HG02938 (cell line): Measurements from ENCODE around the gene MYLIP.
A peak's percentile ranks its signal among the peaks of the same experiment; 100 is the strongest.

Experiments used
- ATAC-seq: cut with Tn5 transposase; IDR thresholded peaks from one replicate; pipeline ENCODE4 v1.9.1; 2021; ENCODE audit warnings: mild to moderate bottlenecking, moderate library complexity; ENCODE audit not compliant: unreplicated experiment

The MYLIP gene

DNA sequence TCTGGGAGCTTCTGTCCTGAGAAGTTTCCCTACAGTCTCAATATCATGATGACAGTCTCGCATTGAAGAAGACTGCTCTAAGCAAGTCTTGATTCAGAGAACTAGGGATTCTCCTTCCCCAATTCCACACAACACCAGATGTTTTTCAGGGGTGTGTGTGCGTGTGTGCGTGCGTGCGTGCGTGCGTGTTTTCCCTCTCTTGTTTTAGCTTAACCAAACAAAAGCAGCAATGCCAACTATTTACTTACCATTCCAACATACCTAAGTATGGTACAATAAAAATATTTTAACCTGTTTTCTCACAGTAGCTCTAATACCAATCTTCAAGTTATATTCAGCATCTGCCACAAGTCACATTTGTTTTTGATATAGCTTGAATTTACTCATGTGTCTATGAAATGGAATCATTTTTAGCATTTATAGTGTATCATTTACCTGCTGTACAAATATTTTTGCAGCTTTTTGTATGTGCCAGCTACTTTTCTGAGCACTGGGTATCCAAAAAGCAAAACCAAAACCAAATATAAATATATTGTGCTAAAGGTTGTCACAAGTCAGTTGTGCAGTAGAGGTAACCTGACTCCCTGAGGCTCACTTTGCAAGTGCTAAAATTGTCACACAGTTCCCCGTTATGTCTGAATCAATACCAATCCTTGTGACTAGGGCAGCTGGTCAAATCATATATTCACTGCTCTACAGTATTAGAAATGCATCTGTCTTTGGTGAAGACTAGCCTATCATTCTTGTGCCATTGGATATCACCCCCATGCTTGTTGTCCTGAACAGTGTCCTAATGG is 21.7 kb upstream of the MYLIP start:
- no peak for ATAC-seq

DNA sequence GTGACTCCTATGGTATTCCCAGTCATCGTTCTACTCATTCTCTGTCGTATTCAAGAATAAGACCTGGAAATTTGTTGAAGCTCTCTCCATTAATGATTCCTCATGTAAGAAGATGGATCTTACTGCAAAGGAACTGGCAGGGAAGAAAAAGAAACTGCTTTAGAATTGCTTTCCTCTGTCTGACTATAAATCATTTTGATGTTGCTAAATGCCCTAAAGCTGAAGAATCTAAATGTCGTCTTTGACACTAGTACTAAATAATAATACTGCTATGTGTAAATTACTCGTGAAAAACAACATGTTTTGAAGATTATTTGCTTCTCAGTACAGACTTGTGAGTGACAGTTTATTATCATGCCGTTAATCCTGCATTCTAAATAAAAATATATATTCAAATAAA is 20.5 kb upstream of the MYLIP start:
- ATAC-seq = no peak

DNA sequence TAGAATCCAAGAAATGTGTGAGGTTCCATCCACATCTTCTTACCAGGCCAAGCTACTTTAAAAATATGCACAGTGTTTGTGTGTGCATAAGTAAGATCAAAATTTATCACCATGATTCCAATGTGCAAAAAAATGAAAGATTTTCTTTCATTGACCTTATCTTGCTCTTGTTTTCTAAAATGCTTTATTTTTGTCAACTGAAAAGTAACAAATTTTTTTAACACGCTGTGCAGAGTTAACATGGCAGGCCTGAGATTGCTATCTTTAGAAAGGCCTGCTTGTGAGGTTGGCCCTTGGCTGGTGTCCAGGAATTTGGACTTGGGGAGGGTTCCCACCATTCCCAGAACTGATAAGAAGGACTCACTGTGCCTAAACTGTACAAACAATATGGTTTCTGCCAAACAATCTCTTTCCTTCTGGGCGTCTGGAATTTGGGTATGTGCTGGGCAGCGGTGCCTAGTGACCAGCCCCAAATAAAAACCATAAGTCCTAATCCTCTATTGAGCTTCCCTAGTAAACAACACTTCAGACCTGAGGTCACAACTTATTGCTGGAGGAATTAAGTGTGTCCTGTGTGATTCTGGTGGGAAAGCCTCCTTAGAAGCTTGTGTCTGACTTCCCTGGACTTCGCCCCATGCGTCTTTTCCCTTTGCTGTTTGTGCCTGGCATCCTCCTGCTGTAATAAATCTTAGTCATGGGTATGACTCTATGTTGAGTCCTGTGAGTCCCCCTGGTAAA is 19.8 kb upstream of the MYLIP start:
- no peak for ATAC-seq

DNA sequence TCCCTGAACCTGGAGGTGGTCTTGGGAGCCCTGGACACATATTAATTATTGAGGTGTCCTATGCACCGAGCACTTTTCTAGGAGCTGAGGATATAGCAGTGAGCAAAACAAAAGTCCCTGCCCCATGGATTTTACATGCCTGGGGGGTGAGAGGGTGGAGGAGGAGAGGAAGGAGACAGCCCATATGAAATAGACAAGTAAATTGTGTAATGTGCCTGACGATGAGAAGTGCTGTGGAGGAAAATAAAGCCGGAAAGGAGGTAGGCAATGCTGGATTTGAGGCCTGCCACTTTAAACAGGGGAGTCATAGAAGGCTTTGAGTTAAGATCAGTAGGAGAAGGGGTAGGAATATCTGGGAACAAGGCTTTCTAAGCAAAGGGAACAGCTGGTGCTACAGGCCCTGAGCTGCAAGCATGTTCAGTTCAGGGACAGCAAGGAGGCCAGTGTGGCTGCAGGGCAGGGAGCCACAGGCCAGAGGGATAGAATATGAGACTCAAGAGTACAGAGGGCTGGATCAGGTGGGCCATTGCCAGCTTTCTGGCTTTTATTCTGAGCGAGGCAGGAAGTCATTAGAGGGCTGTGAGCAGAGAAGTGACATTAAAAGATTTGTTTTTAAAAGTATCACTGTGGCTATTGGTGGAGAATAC is 19.1 kb upstream of the MYLIP start:
- no peak for ATAC-seq

DNA sequence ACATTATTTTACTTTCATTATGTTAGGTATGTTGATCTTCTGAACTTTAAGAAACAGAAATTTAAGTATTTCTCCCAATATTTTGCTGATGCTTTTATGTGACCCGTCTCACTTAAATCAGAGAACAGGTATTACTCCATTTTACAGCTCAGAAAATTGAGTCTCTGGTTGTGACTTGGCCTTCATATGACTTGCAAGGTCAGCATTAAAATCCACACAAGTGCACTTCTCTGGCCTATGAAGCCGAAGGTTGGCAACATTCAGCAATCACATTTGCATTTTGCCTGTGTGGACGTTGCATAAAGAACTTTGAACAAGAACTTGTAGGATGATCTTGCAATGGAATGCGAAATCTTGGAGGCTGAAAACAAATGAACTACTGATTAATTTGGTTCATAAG is 10.1 kb upstream of the MYLIP start:
- ATAC-seq = no peak

DNA sequence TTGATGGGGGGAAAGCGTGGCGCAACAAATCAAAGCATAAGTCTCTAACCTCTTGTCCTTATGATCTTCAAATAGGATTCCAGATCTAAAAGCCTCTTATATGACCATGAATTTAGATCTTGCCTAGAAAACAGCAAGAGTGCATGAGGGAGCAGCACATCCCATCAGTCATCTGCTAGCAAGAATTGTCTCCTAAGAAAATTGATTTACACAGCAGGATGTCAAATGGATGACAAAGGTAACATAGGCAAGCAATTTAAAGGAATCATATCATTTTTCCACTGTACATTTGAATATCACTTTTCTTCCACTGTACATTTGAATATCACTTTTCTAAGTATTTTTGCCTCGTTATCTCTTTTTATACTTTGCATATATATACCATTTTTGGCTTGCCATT is 7.5 kb upstream of the MYLIP start:
- ATAC-seq = no peak

DNA sequence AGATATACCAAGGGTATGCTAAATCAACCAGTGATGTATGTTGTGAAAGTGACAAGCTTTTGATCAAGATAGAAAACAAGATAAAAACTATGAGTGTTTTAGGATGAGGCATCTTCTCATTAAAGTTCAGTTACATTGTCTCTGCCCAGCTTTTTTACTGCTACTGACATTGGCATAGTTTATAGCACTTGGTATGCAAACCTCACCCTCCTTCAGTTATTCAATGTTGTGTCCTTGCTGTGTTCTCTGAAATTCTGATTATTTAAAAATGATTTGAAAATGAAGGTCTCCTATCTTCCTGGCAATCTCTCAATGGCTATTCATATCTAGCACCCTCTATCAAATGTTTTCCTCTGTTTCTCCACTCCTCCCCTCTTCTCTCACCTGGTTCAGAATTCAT is 6.7 kb upstream of the MYLIP start:
- ATAC-seq = no peak

DNA sequence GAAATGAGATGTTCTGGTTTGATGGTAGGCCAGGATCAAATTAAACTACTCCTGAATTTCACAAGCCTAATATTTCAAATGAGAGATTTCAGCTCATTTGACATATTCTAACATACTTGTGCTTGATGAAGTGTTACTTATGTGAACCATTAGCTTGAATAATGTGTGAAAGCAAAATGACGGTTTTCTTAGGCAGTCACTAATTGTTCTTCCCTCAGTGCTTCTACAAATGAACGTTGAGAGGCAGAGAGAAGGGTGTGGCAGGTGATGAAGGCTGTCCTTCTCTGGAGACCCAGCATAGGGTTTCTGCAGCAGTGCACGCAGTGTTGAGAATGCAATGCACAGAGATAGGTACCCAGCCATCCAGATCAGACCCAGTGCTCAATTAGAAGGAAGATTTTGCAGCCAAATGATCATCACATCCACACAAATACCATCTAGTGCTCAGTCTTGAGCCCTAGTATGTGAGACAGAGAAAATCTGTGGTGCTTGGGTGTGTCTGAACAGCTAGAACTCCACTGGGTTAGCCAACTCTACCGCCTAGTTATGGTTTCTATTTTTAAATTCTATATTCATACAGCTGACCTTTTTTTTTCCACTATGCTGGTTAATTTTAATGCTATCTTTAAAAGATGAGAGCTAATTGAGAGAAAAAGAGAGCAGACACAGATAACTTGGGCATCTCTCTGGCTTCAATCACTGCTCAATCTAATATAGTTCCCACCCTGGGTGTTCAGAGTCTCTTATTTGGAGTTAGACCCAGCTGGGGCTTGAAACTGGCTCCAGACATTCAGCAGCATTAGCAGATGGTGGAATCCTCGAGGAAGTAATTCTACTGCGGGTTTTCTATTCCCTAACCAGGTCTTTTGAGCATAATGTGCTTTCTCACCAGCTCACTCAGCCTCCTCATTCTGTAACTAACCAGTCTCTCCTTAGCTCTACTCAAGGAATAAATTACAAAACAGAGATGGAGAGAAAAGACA is 4.4 kb upstream of the MYLIP start:
- ATAC-seq = no peak

DNA sequence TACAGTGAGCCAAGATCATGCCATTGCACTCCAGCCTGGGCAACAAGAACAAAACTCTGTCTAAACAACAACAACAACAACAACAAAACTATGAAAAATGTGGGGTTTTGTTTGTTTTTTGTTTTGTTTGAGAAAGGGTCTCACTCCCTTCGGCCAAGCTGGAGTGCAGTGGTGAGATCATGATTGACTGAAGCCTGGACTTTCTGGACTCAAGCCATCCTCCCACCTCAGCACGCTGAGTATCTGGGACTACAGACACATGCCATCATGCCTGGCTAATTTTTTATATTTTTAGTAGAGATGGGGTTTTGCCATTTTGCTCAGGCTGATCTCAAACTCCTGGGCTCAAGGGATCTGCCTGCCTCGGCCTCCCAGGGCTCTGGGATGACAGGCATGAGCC is 2.8 kb upstream of the MYLIP start:
- no peak for ATAC-seq

DNA sequence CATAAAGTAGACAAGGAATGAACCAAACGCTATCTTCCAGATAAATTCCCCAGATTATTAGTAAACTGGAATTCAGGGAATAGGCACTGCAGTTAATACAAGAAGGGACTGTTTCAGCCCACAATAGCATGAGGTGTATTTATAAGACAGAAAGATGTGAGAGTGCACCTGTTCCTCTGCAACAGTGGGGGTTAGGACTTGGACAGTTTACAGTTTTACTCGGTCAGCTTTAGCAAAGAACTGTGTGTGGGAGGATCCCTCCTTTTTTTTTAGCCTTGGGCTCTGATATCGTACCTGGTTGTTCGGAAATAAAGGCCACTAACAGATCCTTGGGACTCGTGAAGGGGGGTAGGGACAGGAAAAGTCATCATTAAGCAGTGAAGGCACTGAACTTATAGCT is 2.0 kb upstream of the MYLIP start:
- no peak for ATAC-seq

DNA sequence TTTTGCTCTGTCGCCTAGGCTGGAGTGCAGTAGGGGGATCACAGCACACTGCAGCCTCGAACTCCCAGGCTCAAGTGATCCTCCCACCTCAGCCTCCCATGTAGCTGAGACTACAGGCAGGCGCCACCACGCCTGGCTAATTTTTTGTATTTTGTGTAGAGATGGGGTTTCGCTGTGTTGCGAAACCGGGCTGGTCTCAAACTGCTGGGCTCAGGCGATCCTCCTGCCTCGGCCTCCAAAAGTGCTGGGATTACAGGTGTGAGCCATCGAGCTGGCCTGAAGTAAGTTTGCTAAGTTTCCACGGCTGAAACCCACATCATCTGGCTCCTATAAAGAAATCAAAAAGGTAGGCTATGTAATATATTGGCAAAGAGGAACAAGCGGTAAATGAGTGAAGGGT is 1.4 kb upstream of the MYLIP start:
- ATAC-seq = no peak

DNA sequence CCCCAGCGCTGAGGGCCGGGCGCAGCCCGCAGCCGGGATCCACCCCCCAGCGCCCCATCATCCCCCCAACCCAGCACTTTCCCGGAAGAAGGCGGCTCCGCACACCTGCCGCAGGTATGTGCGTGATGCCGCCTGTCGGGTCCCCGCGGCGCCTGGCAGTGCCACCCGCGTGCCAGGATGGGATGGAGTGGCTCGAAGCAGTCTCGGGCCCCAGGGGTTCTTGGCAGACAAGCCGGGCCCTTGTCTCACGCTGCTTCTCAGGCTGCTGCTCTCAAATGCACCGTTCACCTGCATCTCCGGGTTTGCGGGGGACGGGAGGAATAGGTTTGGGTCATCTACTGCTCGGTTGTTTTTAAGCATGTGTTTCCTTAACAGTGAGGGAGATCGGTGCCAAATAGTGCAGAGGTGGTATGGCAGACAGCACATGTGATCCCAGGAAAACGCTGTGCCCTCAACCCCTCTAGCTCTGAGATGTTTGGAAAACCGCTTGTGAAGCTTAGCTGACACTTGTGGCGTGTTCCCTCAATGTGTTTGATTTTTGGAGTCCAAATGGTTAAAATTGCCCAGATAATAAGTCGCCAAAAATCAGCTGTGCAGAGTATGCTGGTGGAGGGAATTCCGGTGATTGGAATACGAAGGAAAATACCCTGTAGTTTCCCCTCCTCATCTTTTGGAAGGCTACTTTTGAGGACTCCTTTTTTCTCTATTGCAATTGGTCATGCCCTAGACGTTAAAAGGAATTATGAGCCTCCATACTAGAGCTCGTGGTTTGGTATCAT is 926 bp downstream of the MYLIP start:
- no peak for ATAC-seq

DNA sequence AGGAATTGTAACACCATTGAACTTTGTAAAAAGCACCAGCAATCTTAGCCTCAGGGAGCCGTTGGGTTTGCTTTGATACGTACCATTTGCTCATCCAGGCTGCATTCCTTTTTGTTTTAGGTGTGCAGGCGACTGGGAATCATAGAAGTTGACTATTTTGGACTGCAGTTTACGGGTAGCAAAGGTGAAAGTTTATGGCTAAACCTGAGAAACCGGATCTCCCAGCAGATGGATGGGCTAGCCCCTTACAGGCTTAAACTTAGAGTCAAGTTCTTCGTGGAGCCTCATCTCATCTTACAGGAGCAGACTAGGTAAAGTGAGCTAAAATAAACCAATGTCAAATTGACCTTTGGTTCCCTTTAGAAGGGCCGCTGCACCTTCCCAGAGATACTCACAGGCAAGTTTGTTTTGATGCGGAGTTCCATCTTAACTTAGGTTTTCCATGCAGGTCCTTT is 1.6 kb downstream of the MYLIP start:
- no peak for ATAC-seq

DNA sequence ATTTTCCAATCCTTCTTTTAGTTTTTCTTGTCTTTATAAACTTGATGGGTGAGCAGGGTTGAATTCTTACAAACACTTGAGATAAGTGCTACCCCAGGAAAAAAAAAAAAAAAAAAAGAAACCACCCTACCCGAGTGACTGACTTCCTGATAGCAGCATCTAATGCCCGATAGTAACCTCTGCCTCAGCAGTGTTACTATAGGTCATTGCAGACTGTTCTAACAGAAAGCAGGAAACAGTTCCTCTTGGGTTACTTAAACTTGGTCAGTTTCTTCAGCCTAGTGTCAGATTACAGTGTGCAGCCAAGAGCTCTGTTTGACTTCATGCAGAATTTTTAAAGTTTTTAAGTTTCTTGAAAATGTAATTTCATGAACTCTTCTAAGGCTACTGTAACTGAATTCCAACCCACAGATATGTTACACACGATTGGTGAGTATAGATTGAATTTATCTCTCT is 2.1 kb downstream of the MYLIP start:
- peak; percentile 68 for ATAC-seq

DNA sequence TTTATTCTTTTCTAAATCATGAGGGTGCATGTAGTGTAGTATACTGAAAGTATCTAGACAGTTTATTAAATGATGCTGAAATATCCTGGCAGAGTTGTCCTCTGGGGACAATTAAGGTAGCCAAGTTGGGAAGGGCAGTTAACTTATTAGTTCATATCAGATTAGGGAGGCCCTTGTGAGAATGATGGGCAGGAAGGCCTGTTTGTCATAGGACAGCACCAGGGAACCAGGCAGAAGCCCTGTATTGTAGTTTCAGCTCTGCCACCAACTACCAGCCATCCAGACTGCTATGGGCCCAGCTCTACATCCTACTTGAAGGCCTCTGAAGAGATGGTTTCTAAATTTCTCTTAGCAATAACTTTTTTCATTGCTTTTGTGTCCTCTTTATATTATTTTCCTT is 4.0 kb downstream of the MYLIP start:
- ATAC-seq = no peak

DNA sequence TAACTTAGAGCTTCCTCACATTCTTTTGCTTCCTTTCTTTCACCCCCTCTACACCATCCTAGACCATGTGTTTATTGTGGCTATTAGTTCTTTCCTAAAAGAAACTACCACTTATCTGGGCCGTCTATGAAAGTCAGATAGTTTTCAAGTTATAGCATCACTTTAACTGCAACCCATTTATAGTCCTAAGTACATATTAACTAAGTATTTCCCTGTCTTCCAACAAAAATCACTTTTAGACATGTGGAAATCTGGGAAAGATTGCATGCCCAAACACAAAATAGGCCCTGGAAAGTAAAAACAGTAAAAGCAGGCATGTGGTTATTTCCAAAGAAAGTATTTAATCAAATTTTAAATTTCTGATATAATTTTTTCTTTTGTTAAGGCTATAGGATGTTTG is 5.5 kb downstream of the MYLIP start:
- ATAC-seq = no peak

DNA sequence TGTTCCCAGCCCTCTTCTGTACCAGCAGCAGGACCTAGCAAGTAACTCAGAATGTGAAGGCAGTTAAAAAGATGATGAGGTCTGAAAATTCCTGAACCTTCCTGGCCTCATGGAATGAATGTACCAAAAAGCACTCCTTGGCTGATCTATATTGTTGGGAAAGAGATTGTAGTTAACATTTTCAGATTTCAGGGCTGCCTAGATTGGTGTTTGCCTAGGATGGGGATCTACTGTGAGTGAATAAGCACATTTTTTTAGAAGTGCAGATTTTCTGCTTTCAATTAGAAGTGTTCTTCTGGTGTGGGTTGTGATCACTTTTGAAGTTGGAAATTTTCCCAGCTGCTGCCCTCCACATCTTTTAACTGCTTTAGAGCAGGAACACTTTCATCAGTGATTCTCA is 6.2 kb downstream of the MYLIP start:
- ATAC-seq = no peak

DNA sequence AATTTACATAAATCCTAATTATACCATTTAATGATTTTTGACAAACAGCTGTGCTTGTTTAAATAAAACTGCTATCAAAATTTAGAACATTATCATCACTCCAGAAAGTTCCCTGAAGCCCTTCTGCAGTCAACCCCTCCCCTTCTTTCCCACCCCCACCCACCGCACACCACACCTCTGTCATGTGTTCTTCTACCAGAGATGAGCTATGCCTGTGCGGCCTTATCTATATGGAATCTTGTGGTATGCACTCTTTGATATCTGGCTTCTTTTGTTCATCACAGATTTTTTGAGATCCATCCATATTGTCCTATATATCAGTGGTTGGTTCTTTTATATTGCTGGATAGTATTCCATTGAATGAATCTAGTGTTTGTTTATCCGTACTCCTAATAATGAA is 7.2 kb downstream of the MYLIP start:
- ATAC-seq = no peak

DNA sequence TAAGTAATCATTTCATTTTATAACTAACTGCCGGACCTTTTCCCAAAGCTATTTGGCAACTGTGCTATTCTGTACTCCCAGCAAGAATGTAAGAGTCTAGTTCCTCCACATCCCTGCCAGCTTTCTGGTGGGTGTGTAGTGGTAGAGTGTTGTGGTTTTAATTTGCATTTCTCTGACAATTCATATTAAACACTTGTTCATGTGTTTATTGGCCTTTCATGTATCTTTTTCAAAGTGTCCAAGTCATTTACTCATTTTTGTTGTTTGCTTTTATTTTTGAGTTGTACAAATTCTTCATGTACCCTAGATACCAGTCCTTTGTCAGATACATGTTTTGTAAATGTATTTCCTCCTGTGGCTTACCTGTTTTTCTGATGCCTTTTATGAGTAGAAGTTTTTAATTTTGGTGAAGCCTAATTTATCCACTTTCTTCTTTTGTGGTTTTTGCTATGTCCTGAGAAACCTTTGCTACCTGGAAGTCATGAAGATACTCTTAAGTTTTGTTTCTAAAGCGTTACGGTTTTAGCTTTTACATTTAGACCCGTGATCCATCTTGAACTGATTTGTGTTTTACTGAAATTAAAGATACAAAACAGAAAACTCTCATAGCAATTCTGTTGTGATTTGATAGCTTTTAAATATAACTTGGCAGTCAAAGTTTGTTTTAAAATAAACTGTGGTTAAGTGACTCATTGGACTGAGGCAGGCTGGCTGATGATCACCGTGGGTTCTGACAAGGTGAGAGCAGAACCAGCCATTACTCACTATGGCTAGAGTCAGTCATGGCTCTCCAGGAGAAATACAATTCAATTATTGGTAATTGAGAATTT is 8.0 kb downstream of the MYLIP start:
- no peak for ATAC-seq
